Sigmoid colon (tissue), 7 donors: ENCODE measurements around the gene SHH. TPM values are rescaled to one million over a fixed set of nuclear protein-coding genes. Genes with fewer than 3 reads are reported as not detected.

Experiments used
- DNase-seq: peaks from one replicate; pipeline ENCODE4 v3.0.0-alpha.2; 2019
- H3K27ac ChIP-seq, 4 donors: fragments of 200-600 bp; sonication (generic); one replicate each; pipeline ENCODE4 v1.5.1; 2016 to 2019; ENCODE audit warnings: mild to moderate bottlenecking in 1 of 4
- H3K27me3 ChIP-seq, 3 donors: fragments of 200-600 bp; sonication (generic); one replicate each; pipeline ENCODE4 v1.5.1; 2019; ENCODE audit warnings: mild to moderate bottlenecking in 1 of 3
- H3K36me3 ChIP-seq, 4 donors: fragments of 200-600 bp; sonication (generic); one replicate each; pipeline ENCODE4 v1.5.1; 2016 to 2019
- H3K4me1 ChIP-seq, 4 donors: fragments of 200-600 bp; sonication (generic); one replicate each; pipeline ENCODE4 v1.5.1; 2017 to 2019
- H3K4me3 ChIP-seq, 4 donors: fragments of 200-600 bp; sonication (generic); one replicate each; pipeline ENCODE4 v1.5.1; 2017 to 2019; ENCODE audit warnings: mild to moderate bottlenecking in 2 of 4, moderate library complexity in 1 of 4
- H3K9me3 ChIP-seq, 4 donors: fragments of 200-600 bp in 3 of 4; sonication (generic) in 3 of 4; one replicate each; pipeline versions ENCODE4 v1.5.1 to v1.6.1; 2013 to 2019
- CTCF ChIP-seq, 4 experiments: fragments of 450-650 bp in 3 of 4; fragments of 200-600 bp in 1 of 4; IDR thresholded peaks; one replicate each; pipeline ENCODE4 v1.5.1; 2016 to 2019; ENCODE audit warnings: antibody characterized with exemption in 4 of 4, mild to moderate bottlenecking in 3 of 4, moderate library complexity in 2 of 4
- EP300 ChIP-seq, 4 donors: sonication (generic); formaldehyde crosslinking; IDR thresholded peaks; one replicate each; pipeline ENCODE4 v1.6.1; 2017; ENCODE audit warnings: antibody characterized with exemption in 4 of 4
- POLR2A ChIP-seq, 2 donors: fragments of 450-650 bp; IDR thresholded peaks; one replicate each; pipeline ENCODE4 v1.6.1; 2016; ENCODE audit warnings: antibody characterized with exemption in 2 of 2, mild to moderate bottlenecking in 2 of 2, moderate library complexity in 2 of 2
- POLR2AphosphoS5 ChIP-seq, 4 donors: sonication (generic); formaldehyde crosslinking; IDR thresholded peaks; one replicate each; pipeline ENCODE4 v1.6.1; 2017; ENCODE audit warnings: antibody characterized with exemption in 4 of 4
- WGBS, 2 donors: extraction: QIAGEN DNeasy Blood & Tissue Kit; methylation state at CpG; one replicate each; pipeline ENCODE4 v1.1.7; 2013; 5-methylcytosine and 5-hydroxymethylcytosine counted together
- intact Hi-C: fragments of 100-400 bp; cut with DNase I; formaldehyde crosslinking; loops from one replicate; pipeline ENCODE4 v1.15.1; 2023
- polyA plus RNA-seq, 3 donors: library from polyadenylated mRNA; stranded (reverse); fragments of 200-250 nt; gene quantifications; one replicate each; pipeline ENCODE4 v1.2.3, GENCODE V29; 2013
- total RNA-seq, 4 donors: library from RNA; depleted of rRNA; stranded (reverse); fragments of >200 nt; gene quantifications; one replicate each; pipeline ENCODE4 v1.1.0, GENCODE V29; 2016
- donor health status: healthy with polysubstance abuse.
- donor health status: Bipolar disorder and iron deficiency.
- donor health status: healthy.

The SHH gene
- total and polyA plus RNA-seq, 7 donors: 0.46 to 1.8 (median 0.60) TPM; not detected in 4

DNA sequence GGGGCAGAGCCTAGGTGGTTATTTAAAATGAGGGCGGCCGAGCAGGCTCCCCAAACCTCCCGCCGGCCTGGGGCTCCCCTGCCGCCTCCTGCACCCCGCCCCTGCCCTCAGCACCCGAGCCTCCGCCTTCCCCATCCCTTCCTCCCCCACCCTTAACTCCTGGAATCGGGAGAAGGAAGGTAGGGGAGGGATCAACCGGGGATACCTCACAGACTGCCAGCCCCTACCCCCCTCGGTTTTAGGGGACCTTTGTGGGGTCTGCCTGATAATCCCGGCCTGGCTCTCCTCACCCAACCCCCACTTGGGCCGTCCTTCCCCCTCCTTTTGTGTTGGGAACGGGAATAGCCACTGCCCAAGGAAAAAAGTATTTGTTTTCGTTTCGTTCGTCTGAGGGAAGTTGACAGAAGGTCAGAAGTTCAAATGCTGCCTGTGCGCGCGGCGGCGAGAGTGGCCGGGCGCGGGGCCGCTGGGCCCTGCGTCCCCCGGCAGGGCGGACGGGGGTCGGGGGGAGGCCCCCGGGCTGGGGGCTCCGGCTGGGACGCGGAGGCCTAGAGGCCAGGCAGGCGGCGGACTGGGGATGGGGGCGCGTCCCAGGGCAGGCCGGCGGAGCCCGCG lies 2.8 kb downstream of the SHH start:
- intact Hi-C loops: loop anchor here (10.0 kb wide), 1 partner anchor 665 kb away; no protein-coding TSS in a partner anchor
- peak overlapping the region in 3 of 4 donors; percentile 6 to 13 (median 9) for H3K4me3 ChIP-seq

DNA sequence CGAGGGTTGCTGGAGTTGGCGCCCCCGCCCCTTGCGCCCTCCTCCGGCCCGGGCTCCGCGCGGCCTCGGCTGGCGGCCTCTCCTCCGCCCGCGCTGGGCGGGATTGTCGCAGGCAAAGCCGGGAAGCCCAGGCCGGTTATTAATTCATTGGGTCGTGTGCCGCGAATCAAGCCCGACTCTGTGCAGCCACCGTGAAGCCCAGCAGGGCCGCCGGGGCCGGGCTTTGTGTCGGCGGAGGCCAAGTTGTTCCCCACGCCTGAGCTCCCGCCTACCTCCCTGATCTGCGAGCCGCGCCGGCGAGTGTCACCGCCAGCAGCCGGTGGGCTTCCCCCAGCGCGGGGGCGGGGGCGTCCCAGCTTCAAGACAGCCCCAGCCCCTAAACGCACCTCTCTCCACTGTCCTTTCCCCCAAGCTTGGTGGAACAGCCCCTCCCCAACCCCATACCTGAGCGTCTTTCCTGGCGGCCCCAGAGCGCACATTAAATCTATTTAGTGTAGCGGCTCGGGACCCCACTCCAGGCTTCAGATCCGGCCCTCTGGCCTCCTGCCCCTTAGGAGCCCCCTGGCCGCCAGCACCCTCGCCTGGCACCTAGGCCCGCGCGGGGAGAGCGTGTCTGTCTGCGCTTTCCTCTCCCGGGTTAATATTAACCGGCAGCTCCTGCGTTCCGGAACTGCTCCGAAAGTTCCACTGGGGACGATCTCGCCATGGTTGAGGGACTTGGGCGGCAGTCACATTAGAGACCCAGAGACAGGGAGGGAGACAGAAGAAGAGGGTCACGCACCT lies 3.5 kb downstream of the SHH start:
- peaks cover 61 to 100% (median 95%) of the 10 kb centered on the region in 3 donors for H3K27me3 ChIP-seq
- no peak for DNase-seq
- intact Hi-C loops: loop anchor here (10.0 kb wide), 1 partner anchor 666 kb away; no protein-coding TSS in a partner anchor
- no peaks in the 10 kb centered on the region for H3K9me3 ChIP-seq
- peaks cover 0 to 71% (median 61%) of the 10 kb centered on the region in 4 donors for H3K4me1 ChIP-seq
- 1% methylated on average over 64 of the region's 64 CpGs for WGBS, 2 donors
- H3K4me3 ChIP-seq: peak overlapping the region in 3 of 4 donors; percentile 6 to 13 (median 9)
- H3K36me3 ChIP-seq: no peaks in the 10 kb centered on the region
- no peak overlapping the region for H3K27ac ChIP-seq
- TF ChIP-seq POLR2A (IDR thresholded peaks at IDR 0.05) (no peak), CTCF (IDR thresholded peaks at IDR 0.05) (no peak), EP300 (IDR thresholded peaks at IDR 0.05) (no peak), POLR2AphosphoS5 (IDR thresholded peaks at IDR 0.05) (no peak)

More for the DNA sequence above, 2.8 kb downstream of the SHH start:
- Histone ChIP-seq H3K36me3 (no peaks in the 10 kb centered on the region), H3K27me3 (peaks cover 60 to 100% (median 95%) of the 10 kb centered on the region in 3 donors), H3K4me1 (peaks cover 0 to 64% (median 54%) of the 10 kb centered on the region in 4 donors), H3K27ac (no peak overlapping the region), H3K9me3 (no peaks in the 10 kb centered on the region)
- 1 to 3% methylated on average over 43 of the region's 43 CpGs for WGBS, 2 donors
- no peak for DNase-seq
- TF ChIP-seq POLR2A (IDR thresholded peaks at IDR 0.05) (no peak), EP300 (IDR thresholded peaks at IDR 0.05) (no peak), POLR2AphosphoS5 (IDR thresholded peaks at IDR 0.05) (no peak), CTCF (IDR thresholded peaks at IDR 0.05) (no peak)

DNA sequence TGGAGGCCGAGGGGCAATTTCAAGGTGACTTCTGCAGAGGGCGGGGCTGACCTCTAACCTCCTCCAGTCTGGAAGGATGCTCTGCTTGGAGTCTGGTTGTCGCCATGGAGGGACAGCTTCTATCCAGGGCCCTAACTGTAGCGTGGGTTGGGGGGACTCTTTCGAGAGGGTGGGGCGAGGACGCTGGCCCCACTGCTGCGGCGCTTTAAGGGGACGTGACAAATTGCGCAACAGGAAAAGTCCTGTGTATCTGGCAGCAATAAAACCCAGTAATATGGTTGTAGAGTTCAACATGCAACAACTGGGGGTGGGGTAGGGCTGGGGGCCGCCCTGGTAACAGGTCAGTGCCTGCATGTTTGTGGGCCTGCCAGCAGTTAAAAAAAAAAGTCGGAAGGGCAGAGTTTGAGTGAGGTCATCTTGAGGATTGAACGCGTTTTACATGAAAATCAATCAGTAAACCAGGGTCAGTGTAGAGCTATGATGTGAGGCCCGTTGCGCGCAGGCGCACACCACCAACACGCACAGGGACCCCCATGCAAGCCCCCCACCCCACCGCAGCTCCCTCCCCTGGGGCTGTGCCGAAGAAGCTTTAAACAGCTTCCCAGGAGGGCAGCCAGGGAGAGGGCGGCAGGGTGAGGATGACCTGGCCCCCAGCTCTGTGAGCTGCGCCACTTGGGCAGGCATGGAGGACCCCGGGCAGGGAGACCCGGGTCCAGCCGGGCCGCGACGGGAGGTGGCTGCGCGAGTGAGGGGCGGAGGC lies 4.3 kb downstream of the SHH start:
- TF ChIP-seq EP300 (IDR thresholded peaks at IDR 0.05) (no peak), POLR2AphosphoS5 (IDR thresholded peaks at IDR 0.05) (no peak), CTCF (IDR thresholded peaks at IDR 0.05) (no peak), POLR2A (IDR thresholded peaks at IDR 0.05) (no peak)
- Histone ChIP-seq H3K36me3 (no peaks in the 10 kb centered on the region), H3K4me1 (peaks cover 0 to 78% (median 69%) of the 10 kb centered on the region in 4 donors), H3K9me3 (no peaks in the 10 kb centered on the region), H3K27me3 (peaks cover 69 to 100% (median 97%) of the 10 kb centered on the region in 3 donors), H3K4me3 (no peak overlapping the region), H3K27ac (no peak overlapping the region)
- WGBS, 2 donors: 4 to 5% methylated on average over 33 of the region's 33 CpGs
- no peak for DNase-seq
- intact Hi-C loops: loop anchor here (10.0 kb wide), 1 partner anchor 667 kb away; no protein-coding TSS in a partner anchor

GRCh38 chr7:155807065-155807671 lies 5.1 kb downstream of the SHH start:
- WGBS, 2 donors: 32 to 62% methylated on average over 19 of the region's 19 CpGs
- Histone ChIP-seq H3K27ac (no peak overlapping the region), H3K36me3 (no peaks in the 10 kb centered on the region), H3K4me3 (no peak overlapping the region), H3K4me1 (peaks cover 0 to 77% (median 71%) of the 10 kb centered on the region in 4 donors), H3K9me3 (no peaks in the 10 kb centered on the region), H3K27me3 (peaks cover 77 to 100% (median 99%) of the 10 kb centered on the region in 3 donors)
- intact Hi-C loops: loop anchor here (10.0 kb wide), 1 partner anchor 668 kb away; no protein-coding TSS in a partner anchor
- TF ChIP-seq CTCF (IDR thresholded peaks at IDR 0.05) (no peak), POLR2A (IDR thresholded peaks at IDR 0.05) (no peak), EP300 (IDR thresholded peaks at IDR 0.05) (no peak), POLR2AphosphoS5 (IDR thresholded peaks at IDR 0.05) (no peak)
- no peak for DNase-seq
